COR-L47 (cell line): Measurements from ENCODE around the gene F2.

ENCODE experiments used
- DNase-seq: peaks from one replicate; lab custom pipeline; 2025; lab: John Stamatoyannopoulos, UW

The F2 gene

GRCh38 chr11:46718155-46719019, 626 bp upstream of the F2 start:
- DNase-seq: no peak

GRCh38 chr11:46719543-46720218, 668 bp downstream of the F2 start:
- DNase-seq: no peak

- DNase-seq: no peak
Observed at GRCh38 chr11:46721286-46721685, 2.3 kb downstream of the F2 start.

GRCh38 chr11:46722566-46723358, 3.7 kb downstream of the F2 start:
- no peak for DNase-seq

- no peak for DNase-seq
Observed at GRCh38 chr11:46723359-46723680, 4.3 kb downstream of the F2 start.

GRCh38 chr11:46724088-46724487, 5.1 kb downstream of the F2 start:
- DNase-seq: no peak

- no peak for DNase-seq
Observed at GRCh38 chr11:46725338-46726205, 6.6 kb downstream of the F2 start.

GRCh38 chr11:46726206-46726862, 7.3 kb downstream of the F2 start:
- no peak for DNase-seq

GRCh38 chr11:46727952-46728658, 9.1 kb downstream of the F2 start:
- no peak for DNase-seq

- DNase-seq: no peak
Observed at GRCh38 chr11:46728659-46729040, 9.6 kb downstream of the F2 start.

- DNase-seq: no peak
Observed at GRCh38 chr11:46729110-46730027, 10.4 kb downstream of the F2 start.

GRCh38 chr11:46731545-46731944, 12.5 kb downstream of the F2 start:
- no peak for DNase-seq

GRCh38 chr11:46733234-46733633, 14.2 kb downstream of the F2 start:
- no peak for DNase-seq

- no peak for DNase-seq
Observed at GRCh38 chr11:46736146-46736545, 17.1 kb downstream of the F2 start.

GRCh38 chr11:46736615-46737014, 17.6 kb downstream of the F2 start:
- DNase-seq: no peak

GRCh38 chr11:46737699-46738098, 18.7 kb downstream of the F2 start:
- no peak for DNase-seq

- DNase-seq: no peak
Observed at GRCh38 chr11:46738887-46739286, 19.9 kb downstream of the F2 start.

GRCh38 chr11:46741600-46742484, 22.8 kb downstream of the F2 start:
- DNase-seq: no peak

GRCh38 chr11:46743043-46743442, 24.0 kb downstream of the F2 start:
- no peak for DNase-seq
